HG03280 (cell line): Measurements from ENCODE around the gene KIFAP3.
"Not testable (repeated sequence)": the region's sequence is repeated elsewhere in the genome, so short reads cannot be mapped to it uniquely, and the experiment has no call there.

Source experiments
- ATAC-seq: cut with Tn5 transposase; IDR thresholded peaks from one replicate; pipeline ENCODE4 v1.9.1; 2021; ENCODE audit warnings: mild to moderate bottlenecking, moderate library complexity; ENCODE audit not compliant: unreplicated experiment

The KIFAP3 gene

GRCh38 chr1:170064821-170065220 lies 9.7 kb downstream of the KIFAP3 start:
- ATAC-seq: no peak

- ATAC-seq: no peak
These were observed 11.2 kb downstream of the KIFAP3 start for GRCh38 chr1:170063109-170063826.

GRCh38 chr1:170061676-170062075 lies 12.8 kb downstream of the KIFAP3 start:
- not testable (repeated sequence) for ATAC-seq

DNA sequence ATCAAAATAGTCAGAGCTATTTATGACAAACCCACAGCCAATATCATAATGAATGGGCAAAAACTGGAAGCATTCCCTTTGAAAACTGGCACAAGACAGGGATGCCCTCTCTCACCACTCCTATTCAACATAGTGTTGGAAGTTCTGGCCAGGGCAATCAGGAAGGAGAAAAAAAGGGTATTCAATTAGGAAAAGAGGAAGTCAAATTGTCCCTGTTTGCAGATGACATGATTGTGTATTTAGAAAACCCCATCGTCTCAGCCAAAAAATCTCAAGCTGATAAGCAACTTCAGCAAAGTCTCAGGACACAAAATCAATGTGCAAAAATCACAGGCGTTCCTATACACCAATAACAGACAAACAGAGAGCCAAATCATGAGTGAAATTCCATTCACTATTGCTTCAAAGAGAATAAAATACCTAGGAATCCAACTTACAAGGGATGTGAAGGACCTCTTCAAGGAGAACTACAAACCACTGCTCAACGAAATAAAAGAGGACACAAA lies 14.4 kb downstream of the KIFAP3 start:
- not testable (repeated sequence) for ATAC-seq

GRCh38 chr1:170049176-170049800 lies 25.2 kb downstream of the KIFAP3 start:
- no peak for ATAC-seq

- ATAC-seq: no peak
These were observed 26.0 kb downstream of the KIFAP3 start for GRCh38 chr1:170048515-170048914.

DNA sequence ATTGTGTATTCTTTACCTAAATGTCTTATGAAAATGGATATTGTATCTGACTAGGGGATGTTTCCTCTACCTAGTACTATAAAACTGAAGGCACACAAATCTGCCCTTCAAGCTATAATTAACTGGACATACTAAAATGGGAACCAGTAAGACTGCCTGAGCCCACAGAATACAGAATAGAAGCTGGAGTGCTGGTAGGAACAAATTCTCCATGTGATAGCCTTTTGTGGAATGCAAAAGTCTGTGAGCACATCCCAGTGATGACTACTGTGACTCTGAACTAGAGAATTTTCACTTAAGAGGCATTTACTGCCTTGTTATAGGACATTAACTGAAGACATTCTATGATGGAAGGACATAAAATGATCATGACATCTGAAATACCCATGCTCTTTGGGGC lies 30.3 kb downstream of the KIFAP3 start:
- no peak for ATAC-seq

DNA sequence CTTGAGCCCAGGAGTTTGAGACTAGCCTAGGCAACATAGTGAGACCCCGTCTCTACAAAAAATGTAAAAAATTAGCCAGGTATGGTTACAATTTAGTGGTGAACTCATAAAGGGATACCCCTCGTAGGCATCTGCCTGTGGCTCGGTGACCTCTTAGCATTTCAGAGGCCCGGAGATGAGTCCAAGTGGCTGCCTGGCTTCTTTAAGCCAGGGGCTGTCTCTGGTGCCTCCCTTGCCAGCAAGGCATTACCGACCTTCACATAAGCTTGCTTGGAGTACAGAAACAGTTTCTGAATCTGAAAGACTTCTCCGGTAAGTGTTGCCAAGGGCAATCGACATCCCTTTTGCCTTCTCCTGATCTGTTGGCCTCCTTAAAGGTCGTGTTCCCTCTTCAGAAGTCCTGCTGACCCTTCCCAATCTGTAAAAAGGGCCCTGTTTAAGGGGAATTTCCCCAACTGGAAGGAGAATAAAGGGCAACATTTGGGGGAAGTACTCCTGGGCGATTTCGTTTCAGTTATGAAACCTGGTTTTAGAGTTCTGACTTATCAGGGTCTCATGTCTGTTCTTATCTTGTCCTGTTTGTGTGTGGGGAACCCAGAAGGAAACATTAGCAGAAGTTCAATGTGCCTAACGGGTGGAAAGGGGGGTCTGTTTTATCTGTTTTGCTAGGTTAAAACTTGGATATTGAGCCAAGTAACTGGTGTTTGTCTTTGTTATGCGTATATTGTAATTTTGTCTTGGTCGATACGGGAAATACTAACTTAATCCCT lies 32.9 kb downstream of the KIFAP3 start:
- no peak for ATAC-seq

- ATAC-seq: no peak
These were observed 41.8 kb downstream of the KIFAP3 start for GRCh38 chr1:170032531-170033280.

DNA sequence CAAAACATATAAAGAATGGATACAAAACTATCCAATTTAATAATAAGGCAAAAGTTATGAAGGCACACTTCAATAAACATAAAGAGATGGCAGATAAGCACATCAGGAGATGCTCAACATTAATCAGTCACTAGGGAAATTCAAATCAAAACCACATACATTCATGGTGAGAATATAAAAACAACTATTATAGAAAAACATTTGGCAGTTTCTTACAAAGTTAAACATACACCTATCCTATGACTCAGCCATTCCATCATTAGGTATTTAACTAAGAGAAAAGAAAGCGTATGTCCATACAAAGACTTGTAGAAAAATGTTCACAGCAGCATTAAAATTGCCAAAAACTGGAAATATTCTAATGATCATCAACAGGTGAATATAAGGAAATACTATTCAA lies 44.3 kb downstream of the KIFAP3 start:
- no peak for ATAC-seq

GRCh38 chr1:170027760-170028159 lies 46.7 kb downstream of the KIFAP3 start:
- ATAC-seq: no peak

DNA sequence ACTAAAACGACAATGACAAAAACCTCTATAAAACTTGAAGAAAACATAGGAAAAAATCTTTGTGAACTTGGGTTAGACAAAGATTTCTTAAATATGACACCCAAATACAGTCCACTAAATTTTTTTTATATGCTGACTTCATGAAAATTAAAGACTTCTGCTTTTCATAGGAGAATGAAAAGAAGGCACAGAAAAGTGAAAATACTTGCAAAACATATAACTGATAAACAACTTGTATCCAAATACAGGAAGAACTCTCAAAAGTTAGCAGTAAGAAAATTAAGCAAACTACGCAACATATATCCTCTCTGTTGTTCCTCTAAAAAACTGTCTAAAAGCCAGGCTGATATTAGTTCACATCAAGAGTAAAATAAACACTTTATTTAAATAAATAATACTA lies 53.6 kb downstream of the KIFAP3 start:
- no peak for ATAC-seq

DNA sequence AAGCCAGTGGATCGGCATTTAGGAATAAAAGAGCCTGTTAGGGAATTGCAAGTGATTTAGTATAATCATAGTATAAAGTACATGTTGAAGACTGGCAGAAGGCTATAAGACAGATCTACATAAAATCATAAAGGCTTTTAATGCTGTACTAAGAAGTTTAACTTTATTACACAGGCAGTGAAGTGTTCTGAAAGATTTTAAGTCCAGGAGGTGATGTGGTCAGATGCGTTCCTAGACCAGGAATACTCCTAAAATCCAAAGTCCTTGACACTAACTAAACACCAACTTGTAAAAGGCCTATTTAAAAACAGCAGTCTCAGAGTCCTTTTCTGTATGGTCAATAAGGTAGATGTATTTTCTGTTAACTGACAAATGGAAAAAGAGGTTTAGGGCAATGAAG lies 57.0 kb downstream of the KIFAP3 start:
- ATAC-seq: no peak

GRCh38 chr1:170012920-170013319 lies 61.6 kb downstream of the KIFAP3 start:
- ATAC-seq: no peak

DNA sequence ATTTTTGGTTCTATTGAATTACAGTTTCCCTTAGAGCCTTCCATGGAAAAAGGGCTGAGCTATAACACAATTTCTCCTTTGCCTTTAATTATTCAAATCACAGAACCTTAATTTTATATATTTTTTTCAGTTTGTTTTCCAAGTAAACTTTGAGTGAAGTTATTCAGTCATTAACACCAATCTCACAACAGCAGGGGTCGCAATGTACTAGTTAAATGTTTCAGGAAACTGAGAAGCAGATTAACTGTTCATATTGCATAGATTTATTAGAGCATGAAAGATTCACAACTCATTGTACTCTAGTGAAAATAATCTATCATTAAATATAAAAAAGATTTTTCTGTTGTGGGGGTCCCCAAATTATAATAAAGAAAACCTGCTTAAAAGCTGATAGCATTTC lies 64.1 kb downstream of the KIFAP3 start:
- ATAC-seq: no peak

DNA sequence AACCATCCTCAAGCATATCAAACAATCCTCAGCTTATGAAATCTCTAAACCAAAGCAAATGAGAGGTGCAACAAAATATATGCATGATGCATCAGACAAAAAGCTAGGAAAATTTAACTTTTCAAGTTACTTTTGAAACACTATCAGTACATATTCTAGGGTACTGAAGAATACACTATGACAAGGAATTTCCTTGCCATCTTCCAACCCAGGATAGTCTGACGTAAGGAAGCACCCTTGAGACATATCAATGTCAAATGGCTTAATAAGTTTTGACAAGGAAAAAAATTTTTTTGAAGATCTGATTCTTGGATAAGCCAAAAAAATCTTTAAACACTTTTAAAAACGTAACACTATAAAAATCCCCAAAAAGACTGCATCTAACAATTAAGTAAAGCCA lies 64.9 kb downstream of the KIFAP3 start:
- no peak for ATAC-seq

GRCh38 chr1:170008745-170009144 lies 65.8 kb downstream of the KIFAP3 start:
- ATAC-seq: not testable (repeated sequence)

- not testable (repeated sequence) for ATAC-seq
These were observed 71.1 kb downstream of the KIFAP3 start for GRCh38 chr1:170003270-170003835.

DNA sequence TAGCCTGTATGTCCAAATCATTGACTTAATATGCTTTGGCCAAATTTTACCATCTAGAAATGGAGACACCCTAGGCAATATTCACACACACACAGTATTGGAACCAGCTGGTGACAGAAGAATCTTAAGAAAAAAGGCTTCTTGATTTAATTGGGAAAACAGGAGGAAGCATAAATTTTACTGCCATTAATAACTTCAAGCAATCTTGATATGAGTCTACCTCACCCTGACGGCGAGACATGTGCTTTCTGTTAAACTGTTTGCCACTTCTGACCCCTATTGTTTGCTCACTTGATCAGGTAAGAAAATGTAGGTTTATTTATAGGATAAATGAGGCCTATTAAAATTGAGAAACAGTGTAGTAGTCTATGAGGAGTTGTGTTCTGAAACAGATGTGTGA lies 73.2 kb downstream of the KIFAP3 start:
- ATAC-seq: no peak

GRCh38 chr1:169999761-170000160 lies 74.7 kb downstream of the KIFAP3 start:
- no peak for ATAC-seq

DNA sequence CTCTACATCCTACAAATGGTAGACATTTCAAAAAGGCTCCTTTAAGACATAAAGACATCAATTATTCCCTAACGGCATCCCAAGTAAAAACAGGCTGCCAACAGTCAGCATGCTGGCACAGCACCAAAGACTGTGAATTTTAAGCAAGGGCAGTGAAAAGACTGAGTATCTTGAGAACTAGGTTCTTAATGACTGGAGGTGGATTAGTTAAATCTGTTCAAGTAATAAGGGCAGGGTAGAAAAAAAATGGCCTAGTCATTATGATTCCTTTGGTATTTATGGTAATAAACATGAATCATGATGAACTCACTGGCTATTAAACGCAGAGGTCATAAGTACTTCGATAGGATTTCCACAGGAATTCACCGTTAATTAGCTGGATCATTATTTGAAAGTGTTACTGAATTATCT lies 75.2 kb downstream of the KIFAP3 start:
- ATAC-seq: no peak
